SH-SY5Y (cell line): Measurements from ENCODE around the gene ARL13A.

Source experiments
- GATA2 ChIP-seq: IDR thresholded peaks from 2 replicates; pipeline ENCODE4 v1.6.1; 2011; ENCODE audit warnings: mild to moderate bottlenecking, low read depth, low read length
- GATA3 ChIP-seq: IDR thresholded peaks from 2 replicates; pipeline ENCODE4 v1.6.1; 2011; ENCODE audit warnings: low read depth, mild to moderate bottlenecking, low read length, moderate library complexity

DNA sequence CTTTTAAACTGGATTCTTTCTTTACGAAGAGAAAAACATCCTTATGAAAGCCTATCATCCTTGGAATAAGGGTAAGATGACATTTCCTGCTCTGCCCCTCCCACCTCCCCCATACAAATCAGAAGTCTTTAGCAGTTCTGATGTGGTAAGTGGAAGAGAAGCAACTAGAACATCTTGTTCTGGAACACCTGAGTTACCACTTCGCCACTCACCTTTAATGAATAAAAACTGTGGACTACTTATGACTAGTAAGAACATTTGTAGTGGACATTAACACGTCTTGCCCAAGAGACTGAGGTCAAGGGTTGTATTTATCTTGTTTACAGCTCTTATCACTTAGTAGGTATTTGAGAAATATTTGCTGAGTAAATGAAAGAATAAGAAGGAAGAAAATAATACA lies 45.1 kb upstream of the ARL13A start:
- no peak for TF ChIP-seq GATA2
- TF ChIP-seq GATA3 = no peak
